Inflammatory macrophage (primary cell): ENCODE results near the gene CNTN5.
A peak's percentile ranks its signal among the peaks of the same experiment; 100 is the strongest.

ENCODE experiments used
- DNase-seq, 2 donors: peaks; one replicate each; pipeline ENCODE4 v3.0.0-alpha.2; 2020 to 2022

The CNTN5 gene

GRCh38 chr11:99171330-99171729 lies 150.6 kb downstream of the CNTN5 start:
- DNase-seq = no peak

DNA sequence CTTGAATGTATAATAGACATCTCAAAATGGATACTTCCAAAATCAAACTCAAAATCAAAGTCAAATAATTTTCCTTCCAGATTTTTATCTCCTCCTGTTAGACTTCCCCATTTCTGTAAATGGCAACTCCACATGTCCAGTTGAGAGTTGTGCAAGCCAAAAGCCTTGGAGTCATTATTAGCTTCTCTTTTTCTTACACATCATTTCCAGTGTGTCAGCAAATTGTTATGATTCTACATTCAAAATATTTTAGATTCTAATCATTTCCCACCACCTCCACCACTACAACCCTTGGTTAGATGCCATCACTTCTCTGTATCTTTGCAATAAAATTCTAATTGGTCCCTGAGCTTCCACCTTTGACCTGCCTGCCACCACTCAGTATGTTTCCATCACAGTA lies 155.7 kb downstream of the CNTN5 start:
- peak in 1 of 2 donors; percentile 18 for DNase-seq

DNA sequence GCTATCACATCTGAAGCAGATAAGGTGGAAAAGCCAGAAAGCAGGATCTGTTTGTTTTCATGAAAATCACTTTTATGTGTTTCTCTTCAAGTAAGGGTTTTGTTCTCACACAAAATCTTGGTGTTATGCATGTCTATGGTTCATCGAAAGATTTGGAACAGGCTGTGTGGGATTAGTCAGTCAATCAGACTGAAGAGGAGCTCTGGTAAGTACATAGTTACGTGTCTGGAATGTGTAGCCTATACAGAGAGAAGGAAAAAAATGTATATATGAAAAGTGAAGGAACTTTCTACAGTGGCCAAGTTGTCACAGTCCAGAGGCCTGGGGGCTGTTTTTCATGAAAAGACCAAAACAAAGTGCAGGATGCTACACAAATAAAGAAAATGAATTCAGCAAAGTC lies 156.7 kb downstream of the CNTN5 start:
- no peak for DNase-seq

GRCh38 chr11:99184146-99184545 lies 163.4 kb downstream of the CNTN5 start:
- DNase-seq = no peak

- no peak for DNase-seq
These were observed 167.5 kb downstream of the CNTN5 start for GRCh38 chr11:99188221-99188620.

DNA sequence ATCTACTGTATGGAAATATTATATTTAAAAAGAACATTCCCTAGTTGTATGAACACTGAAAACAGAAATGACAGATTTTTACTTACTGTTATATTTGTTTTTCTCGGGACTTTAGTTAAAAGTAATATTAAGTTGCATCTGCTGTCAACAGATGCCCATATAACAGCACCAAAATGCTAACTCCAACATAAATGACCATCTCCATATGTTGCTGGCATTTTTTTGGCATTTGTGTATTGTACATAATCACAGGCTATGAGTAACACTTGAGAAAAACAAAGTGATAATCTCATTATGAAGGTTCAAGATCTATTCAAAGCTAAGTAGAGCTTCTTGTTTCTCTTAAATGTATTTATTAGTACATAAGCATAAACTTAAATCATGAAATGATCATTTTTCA lies 172.0 kb downstream of the CNTN5 start:
- no peak for DNase-seq

GRCh38 chr11:99197477-99197876 lies 176.7 kb downstream of the CNTN5 start:
- DNase-seq = no peak

- no peak for DNase-seq
These were observed 177.5 kb downstream of the CNTN5 start for GRCh38 chr11:99198215-99198614.

GRCh38 chr11:99199341-99199740 lies 178.6 kb downstream of the CNTN5 start:
- no peak for DNase-seq

DNA sequence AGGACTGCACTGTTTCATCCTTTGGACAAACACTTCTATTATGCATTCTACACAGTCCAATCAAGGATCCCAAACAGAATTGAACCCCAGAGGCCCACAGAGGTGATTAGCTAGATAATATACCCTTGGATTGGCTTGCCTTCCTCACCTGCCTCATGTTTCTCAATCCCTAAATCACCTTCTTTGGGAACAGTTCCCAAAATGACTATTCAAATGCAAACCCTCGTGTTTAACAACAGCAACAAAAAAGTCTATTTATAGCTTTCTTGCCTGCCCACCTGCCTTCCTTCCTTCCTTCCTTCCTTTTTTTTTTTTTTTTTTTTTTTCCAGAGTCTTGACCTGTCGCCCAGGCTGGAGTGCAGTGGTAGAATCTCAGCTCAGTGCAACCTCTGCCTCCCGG lies 180.0 kb downstream of the CNTN5 start:
- no peak for DNase-seq

DNA sequence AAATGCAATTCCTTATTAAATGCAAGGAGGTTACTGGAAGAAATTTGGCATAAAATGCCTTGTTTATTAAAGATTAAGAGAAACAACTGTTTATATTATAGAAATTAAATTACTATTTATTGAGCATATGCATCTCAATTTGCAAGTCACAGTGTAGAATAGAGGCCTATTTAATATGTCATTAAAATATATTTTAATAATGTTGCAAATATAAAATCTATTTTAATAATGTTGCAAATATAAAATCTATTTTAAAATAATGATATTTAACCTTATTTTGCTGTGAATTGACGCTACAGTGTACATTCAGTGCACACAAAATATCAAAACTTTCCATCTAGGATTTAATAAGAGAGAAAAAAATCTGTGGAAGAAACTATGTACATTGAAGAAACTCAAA lies 188.1 kb downstream of the CNTN5 start:
- DNase-seq = no peak

DNA sequence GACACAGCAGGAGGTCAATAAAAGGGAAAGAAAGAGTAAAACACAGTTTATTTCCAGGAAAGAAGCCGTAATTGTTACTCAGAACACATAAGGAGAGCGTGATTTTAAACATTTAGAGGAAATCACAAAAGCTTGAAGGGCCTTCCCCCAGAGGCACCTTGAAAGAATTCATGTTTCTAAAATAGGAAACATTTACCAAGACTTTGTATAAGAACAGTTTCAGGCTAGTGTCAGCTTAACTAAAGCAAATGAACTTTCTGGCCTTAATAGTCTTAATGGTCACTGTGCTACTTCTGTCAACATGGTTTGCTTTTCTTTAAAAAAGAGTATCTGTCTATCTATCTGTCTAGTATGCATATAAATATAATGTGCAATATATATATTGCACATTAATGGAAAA lies 208.8 kb downstream of the CNTN5 start:
- no peak for DNase-seq

DNA sequence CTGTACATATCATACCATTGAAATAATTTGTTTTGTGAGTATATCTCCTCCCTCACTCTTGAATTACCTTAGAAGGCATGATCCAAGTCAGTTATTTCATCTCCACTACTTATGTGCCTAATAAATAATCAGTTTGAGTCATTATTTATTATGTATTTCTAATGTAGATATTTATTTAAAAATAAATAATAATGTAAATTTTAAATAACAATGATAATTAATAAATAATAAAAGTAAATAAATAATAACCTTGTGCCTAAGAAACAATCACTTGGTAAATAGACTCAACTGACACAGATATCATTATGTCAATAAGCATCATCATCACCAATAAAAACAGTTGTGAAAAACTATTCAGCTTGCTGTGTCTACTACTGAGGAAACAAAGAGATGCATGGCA lies 213.8 kb downstream of the CNTN5 start:
- no peak for DNase-seq

- DNase-seq = no peak
These were observed 217.7 kb downstream of the CNTN5 start for GRCh38 chr11:99238401-99238800.

- no peak for DNase-seq
These were observed 219.7 kb downstream of the CNTN5 start for GRCh38 chr11:99240192-99241030.

DNA sequence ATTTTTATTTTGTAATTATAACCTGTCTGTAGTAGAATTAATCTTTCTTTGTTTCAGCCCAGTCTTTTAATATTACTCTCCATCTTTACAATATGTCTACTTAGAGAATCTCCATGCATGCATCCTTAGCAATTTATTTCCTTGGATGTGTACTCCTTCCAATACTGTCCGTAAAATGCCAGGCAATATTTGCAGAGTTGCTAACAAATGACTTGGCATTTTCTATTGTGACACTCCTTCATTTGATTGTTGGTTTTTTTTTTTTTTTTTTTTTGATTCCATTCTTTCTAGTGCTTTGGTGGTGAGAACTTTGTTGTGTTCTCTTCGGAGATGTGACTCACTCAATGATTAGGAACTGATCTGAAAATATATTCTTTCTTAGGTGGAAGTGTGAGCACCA lies 220.3 kb downstream of the CNTN5 start:
- no peak for DNase-seq

DNA sequence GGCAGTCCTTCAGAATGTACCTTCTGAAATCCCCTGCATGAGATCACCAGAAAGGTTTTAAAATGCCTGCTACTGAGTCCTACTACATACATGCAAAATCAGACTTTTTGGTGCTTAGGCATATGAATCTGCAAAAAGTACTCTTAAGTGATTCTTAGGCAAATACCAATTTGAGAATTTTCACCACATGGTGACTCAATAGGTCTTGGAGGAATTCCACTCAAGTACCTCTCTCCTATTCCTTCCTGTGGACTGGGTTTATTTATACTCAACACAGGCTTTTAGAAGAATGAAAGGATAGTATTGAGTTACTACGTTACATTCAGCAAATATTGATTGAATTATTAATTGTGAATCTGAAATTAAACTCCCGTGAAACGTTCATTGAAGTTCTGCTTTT lies 223.9 kb downstream of the CNTN5 start:
- DNase-seq = no peak

DNA sequence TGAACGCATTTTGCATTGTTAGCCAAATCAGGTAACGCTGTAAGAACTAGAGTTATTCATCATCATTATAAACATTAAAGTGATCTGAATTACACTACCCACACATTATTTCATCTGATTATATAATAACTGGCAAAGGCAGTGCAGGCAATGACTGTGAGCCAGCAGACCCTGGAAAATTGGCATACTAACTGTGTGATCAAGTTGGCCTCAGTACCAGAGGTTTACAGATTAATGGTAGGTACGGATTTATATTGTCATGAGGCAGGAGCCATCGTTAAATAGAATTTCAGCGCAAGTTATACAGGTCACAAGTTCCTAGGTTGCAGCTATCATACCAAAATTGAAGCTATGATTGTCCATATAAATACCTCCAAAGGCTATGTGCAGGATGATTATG lies 225.4 kb downstream of the CNTN5 start:
- DNase-seq = no peak

DNA sequence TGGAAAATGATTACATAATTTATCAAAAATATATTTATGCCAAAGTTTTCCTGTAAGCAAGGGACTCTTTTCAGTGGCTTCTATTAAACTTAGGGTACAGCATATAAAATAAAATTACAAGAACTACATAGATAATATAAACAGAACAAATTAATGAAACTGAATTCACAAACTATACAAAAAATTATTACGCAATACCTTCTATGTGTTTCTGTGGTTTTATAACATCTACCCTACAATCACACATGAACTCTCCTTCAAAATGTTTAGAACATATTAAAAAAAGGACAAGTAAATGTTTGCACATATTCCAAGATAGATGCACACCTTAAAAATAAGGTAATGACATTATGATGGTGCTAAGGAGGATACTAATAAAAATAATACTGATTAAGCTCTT lies 235.9 kb downstream of the CNTN5 start:
- no peak for DNase-seq

- DNase-seq = peak; percentile 13 to 25
These were observed 236.4 kb downstream of the CNTN5 start for GRCh38 chr11:99257131-99257530.

DNA sequence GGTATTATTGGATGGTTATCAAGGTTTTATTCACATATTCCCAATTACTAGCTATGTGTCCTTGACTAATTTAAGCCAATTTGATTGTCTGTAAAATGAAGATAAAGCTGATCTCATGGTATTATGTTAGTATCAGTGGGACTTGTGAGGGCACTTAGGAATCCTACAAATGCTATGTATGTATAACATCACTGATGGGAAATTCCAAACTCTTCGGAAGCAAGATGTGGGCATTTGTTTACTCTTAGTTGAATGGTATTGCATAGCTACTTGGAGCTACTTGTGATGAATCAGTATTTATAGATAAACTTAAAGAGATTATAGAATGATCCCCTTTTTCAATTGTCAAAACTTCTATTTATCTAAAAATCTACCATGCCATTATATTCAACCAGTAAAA lies 239.9 kb downstream of the CNTN5 start:
- no peak for DNase-seq

- DNase-seq = no peak
These were observed 248.1 kb downstream of the CNTN5 start for GRCh38 chr11:99268886-99269285.

DNA sequence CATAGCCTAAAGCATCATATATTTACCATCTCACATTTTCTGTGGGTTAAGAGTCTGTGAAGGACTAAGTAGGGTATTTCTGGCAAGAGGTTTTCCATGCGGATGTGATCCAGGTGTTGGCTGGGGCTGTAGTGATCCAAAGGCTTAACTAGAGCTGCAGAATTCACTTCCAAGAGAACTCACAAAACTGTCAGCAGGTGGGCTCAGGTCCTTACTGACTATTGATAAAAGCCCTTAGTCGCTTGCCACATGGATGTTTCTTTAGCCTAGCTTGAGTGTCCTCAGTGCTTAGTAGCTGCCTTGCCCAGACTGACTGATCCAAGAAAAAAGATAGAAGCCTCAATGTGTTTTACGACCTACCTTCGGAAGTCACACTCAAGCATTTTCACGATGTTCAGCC lies 250.8 kb downstream of the CNTN5 start:
- DNase-seq = no peak

DNA sequence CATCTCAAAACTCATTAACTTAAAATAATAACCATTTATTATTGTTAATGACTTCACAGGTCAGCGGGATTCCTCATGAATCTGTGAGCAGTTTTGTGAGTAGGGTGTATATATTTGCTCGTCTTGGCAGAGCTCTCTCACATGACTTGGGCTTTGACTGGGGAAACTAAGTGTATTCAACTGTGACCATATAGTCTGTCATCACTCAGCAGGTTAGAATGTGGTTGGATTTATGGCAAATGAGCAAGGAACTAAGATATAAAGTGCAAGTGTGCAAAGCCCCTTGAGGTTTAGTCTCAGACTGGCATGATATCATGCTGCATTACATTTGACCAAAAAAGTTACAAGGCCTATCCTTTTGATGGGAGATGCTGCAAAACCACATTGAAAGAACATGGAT lies 254.8 kb downstream of the CNTN5 start:
- DNase-seq = no peak

DNA sequence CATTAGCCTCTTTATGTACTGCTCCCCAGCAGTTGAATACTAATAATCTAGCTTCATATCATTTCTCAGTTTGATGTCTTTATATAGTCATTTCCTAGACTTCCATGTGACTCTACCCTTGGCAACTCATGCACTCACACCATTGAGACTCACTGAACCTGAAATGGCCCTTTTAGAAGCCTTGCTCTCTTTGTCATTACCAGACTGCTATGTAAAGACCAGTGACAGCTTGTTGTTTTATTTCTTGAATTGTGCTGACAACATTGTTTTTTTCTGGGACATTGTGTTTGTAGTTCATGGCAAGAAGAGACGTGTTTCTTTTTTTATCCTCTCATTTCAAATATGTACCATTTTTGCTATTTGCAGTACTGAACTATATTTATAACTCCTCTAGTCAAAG lies 256.5 kb downstream of the CNTN5 start:
- no peak for DNase-seq
